IMR-90 (cell line): ENCODE measurements around the gene CD3E. TPM values are rescaled to one million over a fixed set of nuclear protein-coding genes. Genes with fewer than 3 reads are reported as not detected.

ENCODE experiments used
- ATAC-seq: fragments of 200-7000 bp; cut with Tn5 transposase; 2 replicates; pipeline ENCODE4 v1.9.1; 2020; ENCODE audit warnings: low read depth, mild to moderate bottlenecking, moderate library complexity
- BruUV-seq: library from RNA; stranded (reverse); fragments of 400-500 nt; replicated peaks from 2 replicates; lab custom pipeline; 2021; lab: Mats Ljungman, UMichigan
- CTCF ChIA-PET: fragments of 300-600 bp; formaldehyde crosslinking; extraction: SDS; loops from one replicate; lab custom pipeline; 2021; ENCODE audit warnings: antibody characterized with exemption; lab: Yijun Ruan, JAX
- POLR2A ChIA-PET: fragments of 300-600 bp; sonication (Branson Sonifier 250); formaldehyde crosslinking; loops from one replicate; lab custom pipeline; 2022; ENCODE audit warnings: antibody characterized with exemption; ENCODE audit not compliant: unreplicated experiment; lab: Charles Lee
- DNase-seq: peaks from one replicate; pipeline ENCODE4 v3.0.0; 2013
- H2AFZ ChIP-seq: replicated peaks from 2 replicates; pipeline ENCODE3; 2013; ENCODE audit warnings: low read length, mild to moderate bottlenecking; ENCODE audit not compliant: poor library complexity
- H2AK5ac ChIP-seq: 2 replicates; pipeline ENCODE4 v1.6.1; 2013; ENCODE audit warnings: low read depth, low read length, inconsistent platforms
- H2AK9ac ChIP-seq: replicated peaks from 2 replicates; pipeline ENCODE3; 2013; ENCODE audit warnings: mild to moderate bottlenecking, low read depth, low read length, moderate library complexity; ENCODE audit not compliant: poor library complexity
- H2BK120ac ChIP-seq: 2 replicates; pipeline ENCODE4 v1.6.1; 2013; ENCODE audit warnings: low read depth, low read length, inconsistent platforms
- H2BK15ac ChIP-seq: 3 replicates; pipeline ENCODE4 v1.6.1; 2013; ENCODE audit warnings: low read depth, low read length, inconsistent platforms
- H2BK20ac ChIP-seq: 2 replicates; pipeline ENCODE4 v1.6.1; 2013; ENCODE audit warnings: low read depth, mild to moderate bottlenecking, inconsistent platforms, low read length, moderate library complexity
- H2BK5ac ChIP-seq: 2 replicates; pipeline ENCODE4 v1.6.1; 2013; ENCODE audit warnings: mild to moderate bottlenecking, low read depth, low read length, inconsistent platforms; ENCODE audit not compliant: poor library complexity, severe bottlenecking
- H3K14ac ChIP-seq: replicated peaks from 2 replicates; pipeline ENCODE4 v1.6.1; 2013; ENCODE audit warnings: low read depth, low read length, inconsistent platforms
- H3K18ac ChIP-seq: 2 replicates; pipeline ENCODE4 v1.6.1; 2013; ENCODE audit warnings: low read depth, low read length, control low read depth
- H3K23ac ChIP-seq: 2 replicates; pipeline ENCODE4 v1.6.1; 2013; ENCODE audit warnings: low read depth, low read length, inconsistent platforms
- H3K27ac ChIP-seq: 2 replicates; pipeline ENCODE4 v1.5.1; 2013; ENCODE audit warnings: mild to moderate bottlenecking, control low read depth, low read length; ENCODE audit not compliant: insufficient read depth
- H3K27me3 ChIP-seq: 2 replicates; pipeline ENCODE4 v1.6.1; 2013; ENCODE audit warnings: low read length; ENCODE audit not compliant: control insufficient read depth, insufficient read depth
- H3K36me3 ChIP-seq: 2 replicates; pipeline ENCODE4 v1.6.1; 2013; ENCODE audit warnings: low read length, mixed read lengths; ENCODE audit not compliant: control insufficient read depth, insufficient read depth
- H3K4ac ChIP-seq: 2 replicates; pipeline ENCODE4 v1.6.1; 2013; ENCODE audit warnings: low read depth, low read length, inconsistent platforms
- H3K4me1 ChIP-seq: 2 replicates; pipeline ENCODE4 v1.6.1; 2013; ENCODE audit warnings: low read length, mixed read lengths; ENCODE audit not compliant: control insufficient read depth, insufficient read depth
- H3K4me2 ChIP-seq: 2 replicates; pipeline ENCODE4 v1.6.1; 2013; ENCODE audit warnings: low read depth, mild to moderate bottlenecking, control low read depth, low read length, moderate library complexity
- H3K4me3 ChIP-seq: 2 replicates; pipeline ENCODE4 v1.5.1; 2013; ENCODE audit warnings: low read depth, mild to moderate bottlenecking, control low read depth, low read length, moderate library complexity; ENCODE audit not compliant: insufficient read depth
- H3K56ac ChIP-seq: 2 replicates; pipeline ENCODE4 v1.6.1; 2013; ENCODE audit warnings: low read length, inconsistent platforms; ENCODE audit not compliant: insufficient read depth; ENCODE audit errors: extremely low read depth
- H3K79me1 ChIP-seq, 2 experiments: 2 replicates each; pipeline ENCODE4 v1.6.1; 2013; ENCODE audit warnings: low read length in 2 of 2, inconsistent platforms in 1 of 2, low read depth in 1 of 2
- H3K9ac ChIP-seq: 2 replicates; pipeline ENCODE4 v1.6.1; 2013; ENCODE audit warnings: low read depth, low read length, control low read depth
- H3K9me1 ChIP-seq: 2 replicates; pipeline ENCODE4 v1.6.1; 2013; ENCODE audit warnings: low read length, inconsistent platforms; ENCODE audit not compliant: insufficient read depth
- H3K9me3 ChIP-seq: 2 replicates; pipeline ENCODE4 v1.6.1; 2013; ENCODE audit warnings: low read length; ENCODE audit not compliant: control insufficient read depth, insufficient read depth
- H4K20me1 ChIP-seq: 2 replicates; pipeline ENCODE4 v1.6.1; 2013; ENCODE audit warnings: low read length, inconsistent platforms; ENCODE audit not compliant: insufficient read depth
- H4K5ac ChIP-seq: 2 replicates; pipeline ENCODE4 v1.6.1; 2013; ENCODE audit warnings: mild to moderate bottlenecking, low read depth, low read length, control low read depth
- H4K8ac ChIP-seq, 2 experiments: 2 replicates each; pipeline ENCODE4 v1.6.1; 2013; ENCODE audit warnings: low read depth in 2 of 2, low read length in 2 of 2, control low read depth in 1 of 2, inconsistent platforms in 1 of 2
- H4K91ac ChIP-seq: 2 replicates; pipeline ENCODE4 v1.6.1; 2013; ENCODE audit warnings: low read depth, low read length, inconsistent platforms; ENCODE audit not compliant: insufficient read depth
- BHLHE40 ChIP-seq: fragments of 150-350 bp; IDR thresholded peaks from 2 replicates; pipeline ENCODE4 v1.6.1; 2016; ENCODE audit warnings: mild to moderate bottlenecking, low read depth, low read length
- CEBPB ChIP-seq: IDR thresholded peaks from 2 replicates; pipeline ENCODE4 v1.6.1; 2012; ENCODE audit warnings: low read depth, low read length, improper control_type of control experiment
- CHD1 ChIP-seq: IDR thresholded peaks from 2 replicates; pipeline ENCODE4 v1.6.1; 2012; ENCODE audit warnings: low read depth, low read length, improper control_type of control experiment
- CTCF ChIP-seq: conservative IDR thresholded peaks from 2 replicates; pipeline ENCODE4 v1.5.1; 2012; ENCODE audit warnings: mild to moderate bottlenecking, low read depth, low read length, improper control_type of control experiment
- ELK1 ChIP-seq: fragments of 150-350 bp; IDR thresholded peaks from 2 replicates; pipeline ENCODE4 v1.6.1; 2016; ENCODE audit warnings: low read depth, mild to moderate bottlenecking, low read length, moderate library complexity, borderline replicate concordance
- FOS ChIP-seq: fragments of 150-350 bp; IDR thresholded peaks from 2 replicates; pipeline ENCODE4 v1.6.1; 2016; ENCODE audit warnings: low read depth, low read length
- MAFK ChIP-seq: IDR thresholded peaks from 2 replicates; pipeline ENCODE4 v1.6.1; 2012; ENCODE audit warnings: low read depth, low read length, improper control_type of control experiment
- MAZ ChIP-seq: IDR thresholded peaks from 2 replicates; pipeline ENCODE4 v1.6.1; 2012; ENCODE audit warnings: low read depth, mild to moderate bottlenecking, low read length, improper control_type of control experiment, moderate library complexity, borderline replicate concordance
- MXI1 ChIP-seq: IDR thresholded peaks from 2 replicates; pipeline ENCODE4 v1.6.1; 2012; ENCODE audit warnings: low read depth, mild to moderate bottlenecking, low read length, moderate library complexity, borderline replicate concordance
- NFE2L2 ChIP-seq: fragments of 150-350 bp; IDR thresholded peaks from 2 replicates; pipeline ENCODE4 v1.6.1; 2016; ENCODE audit warnings: low read depth, mild to moderate bottlenecking, low read length
- POLR2A ChIP-seq: IDR thresholded peaks from 2 replicates; pipeline ENCODE4 v1.6.1; 2012; ENCODE audit warnings: mild to moderate bottlenecking, low read depth, low read length
- RAD21 ChIP-seq: IDR thresholded peaks from 2 replicates; pipeline ENCODE4 v1.6.1; 2012; ENCODE audit warnings: low read length, improper control_type of control experiment
- RCOR1 ChIP-seq: IDR thresholded peaks from 2 replicates; pipeline ENCODE4 v1.6.1; 2012; ENCODE audit warnings: mild to moderate bottlenecking, low read length, improper control_type of control experiment; ENCODE audit not compliant: insufficient replicate concordance
- RFX5 ChIP-seq: IDR thresholded peaks from 2 replicates; pipeline ENCODE4 v1.8.0; 2012; ENCODE audit warnings: low read depth, mild to moderate bottlenecking, low read length, moderate library complexity
- SMC3 ChIP-seq: fragments of 150-350 bp; IDR thresholded peaks from 2 replicates; pipeline ENCODE4 v1.6.1; 2016; ENCODE audit warnings: low read depth, mild to moderate bottlenecking, antibody characterized with exemption, low read length, moderate library complexity
- USF2 ChIP-seq: fragments of 150-350 bp; IDR thresholded peaks from 2 replicates; pipeline ENCODE4 v1.6.1; 2017; ENCODE audit warnings: mild to moderate bottlenecking, antibody characterized with exemption, low read length, low read depth
- WGBS, 2 experiments: methylation state at CpG; one replicate each; pipeline versions ENCODE4 v1.1.5 to v1.1.7; 2013; ENCODE audit warnings: missing lambda C conversion rate in 2 of 2; ENCODE audit not compliant: insufficient read length in 1 of 2; ENCODE audit errors: extremely low coverage in 2 of 2; 5-methylcytosine and 5-hydroxymethylcytosine counted together
- dilution Hi-C: fragments of 300-500 bp; cut with HindIII; formaldehyde crosslinking; loops from one replicate; pipeline ENCODE4 v1.14.3; 2018; ENCODE audit warnings: low sequenced_read_pairs; ENCODE audit not compliant: unreplicated experiment
- in situ Hi-C: fragments of 300-500 bp; cut with MboI; formaldehyde crosslinking; loops from 3 replicates; pipeline ENCODE4 v1.14.3; 2019; ENCODE audit warnings: low sequenced_read_pairs, inconsistent platforms, mixed read lengths
- intact Hi-C: fragments of 100-400 bp; cut with micrococcal nuclease; formaldehyde crosslinking; loops from 2 replicates; pipeline ENCODE4 v1.10.0; 2022
- polyA plus RNA-seq, 3 experiments: library from polyadenylated mRNA; depleted of rRNA; stranded (reverse); fragments of >200 nt; gene quantifications; 2 replicates each; pipeline ENCODE4 v1.2.3, GENCODE V29; 2012; ENCODE audit warnings: low replicate concordance in 1 of 3
- total RNA-seq: library from RNA; depleted of rRNA; stranded (reverse); fragments of >200 nt; gene quantifications from 2 replicates; pipeline ENCODE4 v1.2.3, GENCODE V29; 2012

CD3E gene
- total and polyA plus RNA-seq, 2 of the 4 experiments (the other 2 are of a cell fraction): not detected

GRCh38 chr11:118311518-118311917 is 7.0 kb downstream of the CD3E start:
- no peak overlapping the region for H3K18ac ChIP-seq
- H3K27ac ChIP-seq: no peak overlapping the region
- no peak overlapping the region for H4K5ac ChIP-seq
- CTCF ChIA-PET: no interaction called here
- H3K36me3 ChIP-seq: no peaks in the 10 kb centered on the region
- WGBS, 2 experiments: no CpG with 5 or more reads among the region's 4 CpGs
- H2AFZ ChIP-seq: no peak overlapping the region
- no peak for DNase-seq
- H3K14ac ChIP-seq: no peak overlapping the region
- in situ Hi-C loops: no loop called here
- no peak for ATAC-seq
- no peaks in the 10 kb centered on the region for H4K20me1 ChIP-seq
- BruUV-seq: no TSS peak
- POLR2A ChIA-PET: no interaction called here
- H2AK5ac ChIP-seq: no peak overlapping the region
- TF ChIP-seq MAZ: no peak
- TF ChIP-seq CHD1: no peak
- TF ChIP-seq ELK1: no peak
- no peak for TF ChIP-seq CTCF
- TF ChIP-seq CEBPB: no peak
- no peak for TF ChIP-seq RFX5
- TF ChIP-seq RCOR1: no peak
- TF ChIP-seq NFE2L2: no peak
- TF ChIP-seq RAD21: no peak
- no peak for TF ChIP-seq POLR2A
- no peak for TF ChIP-seq FOS
- TF ChIP-seq MXI1: no peak
- TF ChIP-seq BHLHE40: no peak
- no peak for TF ChIP-seq USF2
- no peak for TF ChIP-seq MAFK
- TF ChIP-seq SMC3: no peak
- no peak overlapping the region for H3K56ac ChIP-seq
- H3K27me3 ChIP-seq: peaks cover 16% of the 10 kb centered on the region; the same call in 1 of the 2 replicates
- H2BK20ac ChIP-seq: no peak overlapping the region
- no peak overlapping the region for H3K9ac ChIP-seq
- intact Hi-C loops: no loop called here
- dilution Hi-C loops: no loop called here
- no peak overlapping the region for H3K23ac ChIP-seq
- no peaks in the 10 kb centered on the region for H3K9me3 ChIP-seq
- H2BK120ac ChIP-seq: no peak overlapping the region
- H2BK5ac ChIP-seq: no peak overlapping the region
- no peak overlapping the region for H2BK15ac ChIP-seq
- H3K4ac ChIP-seq: no peak overlapping the region
- H3K79me1 ChIP-seq: no peaks in the 10 kb centered on the region
- no peak overlapping the region for H2AK9ac ChIP-seq
- no peak overlapping the region for H3K4me3 ChIP-seq
- no peak overlapping the region for H4K91ac ChIP-seq
- no peaks in the 10 kb centered on the region for H3K9me1 ChIP-seq
- no peak overlapping the region for H4K8ac ChIP-seq
- no peak overlapping the region for H3K4me2 ChIP-seq
- H3K4me1 ChIP-seq: no peaks in the 10 kb centered on the region
